Psoas muscle (tissue), 8 donors: Measurements from ENCODE around the gene ZNRF1. TPM values are rescaled to one million over a fixed set of nuclear protein-coding genes. Genes with fewer than 3 reads are reported as not detected.

Source experiments
- ATAC-seq, 4 donors: fragments of 200-7000 bp; cut with Tn5 transposase; one replicate each; pipeline ENCODE4 v1.9.1; 2020; ENCODE audit warnings: moderate library complexity in 3 of 4, mild to moderate bottlenecking in 2 of 4
- DNase-seq, 2 donors: peaks; one replicate each; pipeline ENCODE4 v3.0.0-alpha.2; 2020
- H3K27ac ChIP-seq: fragments of 200-600 bp; one replicate; pipeline ENCODE4 v1.8.0; 2022
- H3K27me3 ChIP-seq, 3 donors: fragments of 200-600 bp in 1 of 3; one replicate each; pipeline versions ENCODE4 v1.6.1 to v1.8.0; 2013 to 2022; ENCODE audit warnings: low read length in 2 of 3, mild to moderate bottlenecking in 2 of 3, moderate library complexity in 1 of 3; ENCODE audit not compliant: insufficient read depth in 3 of 3
- H3K36me3 ChIP-seq, 2 donors: fragments of 200-600 bp in 1 of 2; one replicate each; pipeline versions ENCODE4 v1.6.1 to v1.8.0; 2013 to 2022; ENCODE audit warnings: low read depth in 1 of 2, mild to moderate bottlenecking in 1 of 2, moderate library complexity in 1 of 2; ENCODE audit not compliant: insufficient read depth in 1 of 2
- H3K4me1 ChIP-seq: fragments of 200-600 bp; one replicate; pipeline ENCODE4 v1.8.0; 2022
- H3K4me3 ChIP-seq: fragments of 200-600 bp; one replicate; pipeline ENCODE4 v1.8.0; 2022; ENCODE audit warnings: mild to moderate bottlenecking
- H3K9me3 ChIP-seq: fragments of 200-600 bp; one replicate; pipeline ENCODE4 v1.8.0; 2022
- CTCF ChIP-seq: fragments of 200-600 bp; IDR thresholded peaks from one replicate; pipeline ENCODE4 v1.8.0; 2022; ENCODE audit warnings: antibody characterized with exemption
- WGBS, 3 donors: extraction: QIAGEN DNeasy Blood & Tissue Kit; methylation state at CpG; one replicate each; pipeline versions ENCODE4 v1.1.6 to v1.1.7; 2013; 5-methylcytosine and 5-hydroxymethylcytosine counted together
- intact Hi-C, 2 donors: fragments of 100-400 bp; cut with DNase I; formaldehyde crosslinking; loops; one replicate each; pipeline versions ENCODE4 v1.11.0 to v1.14.2; 2022
- polyA plus RNA-seq, 3 donors: library from polyadenylated mRNA; stranded (reverse); fragments of 200-250 nt; gene quantifications; one replicate each; pipeline ENCODE4 v1.2.3, GENCODE V29; 2013
- total RNA-seq, 4 donors: library from RNA; stranded (reverse); fragmentation: NEBNext Ultra II Directional in 2 of 4; extraction: Animal tissue kit (Norgen Biotek cat#: 25700) in 2 of 4; gene quantifications; one replicate each; pipeline versions ENCODE4 v1.2.1 to v1.2.4, GENCODE V29; 2021 to 2023
- donor health status: healthy with polysubstance abuse.
- donor health status: DM: no; HTN: no; CAD: no; lungs with moderate emphysema.
- donor health status: Bipolar disorder and iron deficiency.
- donor health status: healthy.
- donor health status: DM: yes; HTN: yes; CAD: no.
- donor health status: DM: no; HTN: no; CAD: no.
- donor health status: DM: no; HTN: no; CAD: no.
- donor health status: DM: yes; HTN: yes; CAD: no.

Gene ZNRF1
- total and polyA plus RNA-seq, 7 donors, result 6.7 to 57.0 (median 27.4) TPM

DNA sequence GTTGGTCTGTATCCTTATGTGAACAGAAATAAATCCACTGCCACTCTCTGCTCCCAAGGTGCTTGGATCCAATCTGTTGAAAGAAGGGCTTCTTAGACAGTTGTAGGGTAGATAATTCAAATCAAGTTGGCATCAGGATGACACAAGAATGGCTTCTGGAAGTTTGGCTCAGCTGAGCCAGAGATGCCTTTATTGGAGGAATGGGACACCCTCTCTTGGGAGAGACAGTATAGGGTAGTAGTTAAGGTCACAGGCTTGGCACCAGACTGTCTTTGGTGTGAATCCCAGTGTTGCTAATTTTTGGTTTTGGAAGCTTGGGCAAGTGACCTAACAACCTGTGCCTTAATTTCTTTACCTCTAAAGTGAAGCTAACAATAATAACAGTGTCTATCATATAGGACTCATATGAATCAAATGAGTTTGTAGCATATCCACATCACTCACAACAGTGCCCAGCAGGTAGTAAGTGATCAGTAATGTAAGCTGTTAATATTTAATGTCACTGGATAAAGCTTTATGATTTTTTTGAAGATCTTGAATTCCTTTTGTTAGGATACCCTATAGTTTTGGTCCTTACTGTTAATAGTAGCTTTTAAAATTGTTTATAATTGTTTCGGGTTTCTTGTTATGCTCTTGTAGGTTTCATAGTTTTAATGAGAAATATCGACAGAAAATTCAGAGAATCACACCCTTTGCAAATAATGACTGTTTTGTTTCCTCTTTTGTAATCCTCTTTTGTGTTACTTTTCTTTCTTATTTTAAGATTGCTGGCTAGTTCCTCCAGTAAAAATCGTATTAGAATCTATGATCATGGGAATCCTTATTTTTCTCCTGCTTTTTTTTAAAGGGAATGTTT is 19.1 kb downstream of the ZNRF1 start:
- Histone ChIP-seq H3K27ac (no peak overlapping the region), H3K4me1 (peaks cover 22% of the 10 kb centered on the region)
- WGBS, 3 donors, result 50 to 65% (median 56%) methylated on average over 3 of the region's 3 CpGs

GRCh38 chr16:75019007-75019406 is 20.2 kb downstream of the ZNRF1 start:
- DNase-seq, result no peak
- Histone ChIP-seq H3K9me3 (peaks cover 16% of the 10 kb centered on the region), H3K4me1 (peaks cover 14% of the 10 kb centered on the region), H3K27me3 (no peaks in the 10 kb centered on the region), H3K36me3 (no peaks in the 10 kb centered on the region), H3K27ac (no peak overlapping the region), H3K4me3 (no peak overlapping the region)
- 76 to 91% (median 77%) methylated on average over 8 of the region's 8 CpGs for WGBS, 3 donors
- intact Hi-C loops, result no loop called here
- no peak for TF ChIP-seq CTCF
- no peak for ATAC-seq

More for the DNA sequence above, 19.1 kb downstream of the ZNRF1 start:
- DNase-seq, result no peak
- intact Hi-C loops, result no loop called here
- H3K36me3 ChIP-seq, result no peaks in the 10 kb centered on the region
- peaks cover 16% of the 10 kb centered on the region for H3K9me3 ChIP-seq
- peak in 2 of 4 donors; percentile 47 to 48 for ATAC-seq
- H3K4me3 ChIP-seq, result no peak overlapping the region
- no peaks in the 10 kb centered on the region for H3K27me3 ChIP-seq
- TF ChIP-seq CTCF, result no peak

DNA sequence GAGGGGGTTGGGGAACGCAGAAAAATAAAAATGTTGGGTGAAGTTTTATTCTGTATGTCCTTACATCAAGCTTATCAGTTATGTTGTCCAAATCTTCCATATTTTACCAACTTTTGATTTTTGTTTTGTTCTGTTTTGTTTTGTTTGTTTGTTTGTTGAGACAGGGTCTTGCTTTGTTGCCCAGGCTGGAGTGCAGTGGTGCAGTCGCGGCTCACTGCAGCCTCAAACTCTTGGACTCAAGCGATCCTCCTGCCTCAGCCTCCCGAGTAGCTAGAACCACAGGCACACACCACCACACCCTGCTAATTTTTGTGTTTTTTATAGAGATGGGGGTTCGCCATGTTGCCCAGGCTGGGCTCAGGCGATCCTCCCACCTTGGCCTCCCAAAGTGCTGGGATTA is 20.8 kb downstream of the ZNRF1 start:
- 98 to 100% (median 100%) methylated on average over 7 of the region's 7 CpGs for WGBS, 3 donors
- intact Hi-C loops, result no loop called here
- peaks cover 20% of the 10 kb centered on the region for H3K4me1 ChIP-seq
- DNase-seq (no peak), ATAC-seq (no peak)
- no peak overlapping the region for H3K4me3 ChIP-seq
- TF ChIP-seq CTCF, result no peak
- no peaks in the 10 kb centered on the region for H3K27me3 ChIP-seq
- H3K9me3 ChIP-seq, result peaks cover 16% of the 10 kb centered on the region
- no peaks in the 10 kb centered on the region for H3K36me3 ChIP-seq
- H3K27ac ChIP-seq, result no peak overlapping the region

- 18 to 40% (median 34%) methylated on average over 1 of the region's 1 CpG for WGBS, 3 donors
- H3K27ac ChIP-seq, result no peak overlapping the region
- peaks cover 16% of the 10 kb centered on the region for H3K9me3 ChIP-seq
- DNase-seq (no peak), ATAC-seq (no peak)
- no peak overlapping the region for H3K4me3 ChIP-seq
- intact Hi-C loops, result no loop called here
- no peaks in the 10 kb centered on the region for H3K36me3 ChIP-seq
- peaks cover 37% of the 10 kb centered on the region for H3K4me1 ChIP-seq
- no peaks in the 10 kb centered on the region for H3K27me3 ChIP-seq
- no peak for TF ChIP-seq CTCF
These were observed 22.6 kb downstream of the ZNRF1 start for GRCh38 chr16:75021410-75021809.
